ENCODE data around the gene CYB561. TPM values are rescaled to one million over a fixed set of nuclear protein-coding genes. Genes with fewer than 3 reads are reported as not detected.

CYB561 gene
- total RNA-seq, 1 donor, result 32.2 TPM

- no peak for TF ChIP-seq CTCF (IDR thresholded peaks at IDR 0.05; ENCODE audit: extremely low read depth, low read depth, low read length)
- DNase-seq (ENCODE audit: insufficient read length, low spot score, missing footprints), result peak; percentile 84
- H3K4me1 ChIP-seq (ENCODE audit: insufficient read depth, low read length), result peaks cover 20% of the 10 kb centered on the region
- no peaks in the 10 kb centered on the region for H3K27me3 ChIP-seq (ENCODE audit: insufficient read depth, low read length)
- no peak overlapping the region for H2AFZ ChIP-seq (ENCODE audit: low read length)
- H3K9me3 ChIP-seq (ENCODE audit: low read depth, low read length), result no peaks in the 10 kb centered on the region
- H4K20me1 ChIP-seq (ENCODE audit: insufficient read depth, low read length), result no peaks in the 10 kb centered on the region
- H3K4me3 ChIP-seq (ENCODE audit: insufficient read depth, low read length), result peak overlapping the region; percentile 78
- H3K79me2 ChIP-seq (ENCODE audit: insufficient read depth, low read length), result no peaks in the 10 kb centered on the region
- H3K4me2 ChIP-seq (ENCODE audit: insufficient read depth, low read length), result peak overlapping the region; percentile 83
- H3K27ac ChIP-seq (ENCODE audit: low read depth, low read length), result no peak overlapping the region
- H3K36me3 ChIP-seq (ENCODE audit: insufficient read depth, low read length), result no peaks in the 10 kb centered on the region
Observed at GRCh38 chr17:63445065-63445464, 1.0 kb downstream of the CYB561 start.

- Histone ChIP-seq H3K4me2 (ENCODE audit: insufficient read depth, low read length) (no peak overlapping the region), H3K27me3 (ENCODE audit: insufficient read depth, low read length) (no peaks in the 10 kb centered on the region), H3K9me3 (ENCODE audit: low read depth, low read length) (no peaks in the 10 kb centered on the region), H3K36me3 (ENCODE audit: insufficient read depth, low read length) (no peaks in the 10 kb centered on the region), H3K79me2 (ENCODE audit: insufficient read depth, low read length) (no peaks in the 10 kb centered on the region), H3K27ac (ENCODE audit: low read depth, low read length) (no peak overlapping the region), H4K20me1 (ENCODE audit: insufficient read depth, low read length) (no peaks in the 10 kb centered on the region), H3K4me1 (ENCODE audit: insufficient read depth, low read length) (peaks cover 25% of the 10 kb centered on the region), H2AFZ (ENCODE audit: low read length) (no peak overlapping the region), H3K4me3 (ENCODE audit: insufficient read depth, low read length) (no peak overlapping the region)
- peak; percentile 73 for DNase-seq (ENCODE audit: insufficient read length, low spot score, missing footprints)
- TF ChIP-seq CTCF (IDR thresholded peaks at IDR 0.05; ENCODE audit: extremely low read depth, low read depth, low read length), result no peak
Observed at GRCh38 chr17:63444457-63444856, 1.6 kb downstream of the CYB561 start.

- DNase-seq (ENCODE audit: insufficient read length, low spot score, missing footprints), result peak; percentile 66
- no peak for TF ChIP-seq CTCF (IDR thresholded peaks at IDR 0.05; ENCODE audit: extremely low read depth, low read depth, low read length)
- H3K79me2 ChIP-seq (ENCODE audit: insufficient read depth, low read length), result no peaks in the 10 kb centered on the region
Observed at GRCh38 chr17:63443053-63443452, 3.1 kb downstream of the CYB561 start.

GRCh38 chr17:63442549-63443035 is 3.5 kb downstream of the CYB561 start:
- H3K4me2 ChIP-seq (ENCODE audit: insufficient read depth, low read length), result no peak overlapping the region
- H3K9me3 ChIP-seq (ENCODE audit: low read depth, low read length), result no peaks in the 10 kb centered on the region
- H3K36me3 ChIP-seq (ENCODE audit: insufficient read depth, low read length), result no peaks in the 10 kb centered on the region
- DNase-seq (ENCODE audit: insufficient read length, low spot score, missing footprints), result peak; percentile 93
- H3K79me2 ChIP-seq (ENCODE audit: insufficient read depth, low read length), result no peaks in the 10 kb centered on the region
- no peak overlapping the region for H2AFZ ChIP-seq (ENCODE audit: low read length)
- peaks cover 25% of the 10 kb centered on the region for H3K4me1 ChIP-seq (ENCODE audit: insufficient read depth, low read length)
- H3K27me3 ChIP-seq (ENCODE audit: insufficient read depth, low read length), result no peaks in the 10 kb centered on the region
- H3K27ac ChIP-seq (ENCODE audit: low read depth, low read length), result no peak overlapping the region
- H3K4me3 ChIP-seq (ENCODE audit: insufficient read depth, low read length), result no peak overlapping the region
- H4K20me1 ChIP-seq (ENCODE audit: insufficient read depth, low read length), result no peaks in the 10 kb centered on the region
- peak; percentile 7 for TF ChIP-seq CTCF (IDR thresholded peaks at IDR 0.05; ENCODE audit: extremely low read depth, low read depth, low read length)

More at GRCh38 chr17:63443053-63443452, 3.1 kb downstream of the CYB561 start:
- H3K4me3 ChIP-seq (ENCODE audit: insufficient read depth, low read length), result no peak overlapping the region
- no peaks in the 10 kb centered on the region for H3K9me3 ChIP-seq (ENCODE audit: low read depth, low read length)
- H3K36me3 ChIP-seq (ENCODE audit: insufficient read depth, low read length), result no peaks in the 10 kb centered on the region
- H3K4me1 ChIP-seq (ENCODE audit: insufficient read depth, low read length), result peaks cover 26% of the 10 kb centered on the region
- no peak overlapping the region for H3K27ac ChIP-seq (ENCODE audit: low read depth, low read length)
- no peak overlapping the region for H3K4me2 ChIP-seq (ENCODE audit: insufficient read depth, low read length)
- no peak overlapping the region for H2AFZ ChIP-seq (ENCODE audit: low read length)
- H4K20me1 ChIP-seq (ENCODE audit: insufficient read depth, low read length), result no peaks in the 10 kb centered on the region
- H3K27me3 ChIP-seq (ENCODE audit: insufficient read depth, low read length), result no peaks in the 10 kb centered on the region
